PFSK-1 (cell line): Measurements from ENCODE around the gene CNIH2.

Source experiments
- POLR2AphosphoS5 ChIP-seq: IDR thresholded peaks from 2 replicates; pipeline ENCODE4 v1.6.1; 2012; ENCODE audit warnings: low read depth, mild to moderate bottlenecking, control low read depth, low read length, moderate library complexity
- TF ChIP-seq, protein P1 (sequence below), 2 experiments: IDR thresholded peaks; 2 replicates each; pipeline versions ENCODE4 v1.6.1 to v1.8.0; 2011 to 2012; ENCODE audit warnings: low read depth in 2 of 2, low read length in 2 of 2, control low read depth in 1 of 2, inconsistent platforms in 1 of 2, mild to moderate bottlenecking in 1 of 2, moderate library complexity in 1 of 2; ENCODE audit not compliant: insufficient read depth in 1 of 2

GRCh38 chr11:66266378-66267038, 11.5 kb upstream of the CNIH2 start:
- TF ChIP-seq, protein P1, sequence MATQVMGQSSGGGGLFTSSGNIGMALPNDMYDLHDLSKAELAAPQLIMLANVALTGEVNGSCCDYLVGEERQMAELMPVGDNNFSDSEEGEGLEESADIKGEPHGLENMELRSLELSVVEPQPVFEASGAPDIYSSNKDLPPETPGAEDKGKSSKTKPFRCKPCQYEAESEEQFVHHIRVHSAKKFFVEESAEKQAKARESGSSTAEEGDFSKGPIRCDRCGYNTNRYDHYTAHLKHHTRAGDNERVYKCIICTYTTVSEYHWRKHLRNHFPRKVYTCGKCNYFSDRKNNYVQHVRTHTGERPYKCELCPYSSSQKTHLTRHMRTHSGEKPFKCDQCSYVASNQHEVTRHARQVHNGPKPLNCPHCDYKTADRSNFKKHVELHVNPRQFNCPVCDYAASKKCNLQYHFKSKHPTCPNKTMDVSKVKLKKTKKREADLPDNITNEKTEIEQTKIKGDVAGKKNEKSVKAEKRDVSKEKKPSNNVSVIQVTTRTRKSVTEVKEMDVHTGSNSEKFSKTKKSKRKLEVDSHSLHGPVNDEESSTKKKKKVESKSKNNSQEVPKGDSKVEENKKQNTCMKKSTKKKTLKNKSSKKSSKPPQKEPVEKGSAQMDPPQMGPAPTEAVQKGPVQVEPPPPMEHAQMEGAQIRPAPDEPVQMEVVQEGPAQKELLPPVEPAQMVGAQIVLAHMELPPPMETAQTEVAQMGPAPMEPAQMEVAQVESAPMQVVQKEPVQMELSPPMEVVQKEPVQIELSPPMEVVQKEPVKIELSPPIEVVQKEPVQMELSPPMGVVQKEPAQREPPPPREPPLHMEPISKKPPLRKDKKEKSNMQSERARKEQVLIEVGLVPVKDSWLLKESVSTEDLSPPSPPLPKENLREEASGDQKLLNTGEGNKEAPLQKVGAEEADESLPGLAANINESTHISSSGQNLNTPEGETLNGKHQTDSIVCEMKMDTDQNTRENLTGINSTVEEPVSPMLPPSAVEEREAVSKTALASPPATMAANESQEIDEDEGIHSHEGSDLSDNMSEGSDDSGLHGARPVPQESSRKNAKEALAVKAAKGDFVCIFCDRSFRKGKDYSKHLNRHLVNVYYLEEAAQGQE (IDR thresholded peaks at IDR 0.05; ENCODE audit: insufficient read depth in 1 of 2, low read depth in 2 of 2, low read length in 2 of 2): no peak
- TF ChIP-seq POLR2AphosphoS5: no peak
